GM19043 (cell line): ENCODE data around the gene EMP2.
"Not testable (repeated sequence)": the region's sequence is repeated elsewhere in the genome, so short reads cannot be mapped to it uniquely, and the experiment has no call there.

Source experiments
- ATAC-seq: cut with Tn5 transposase; IDR thresholded peaks from one replicate; pipeline ENCODE4 v1.9.1; 2021; ENCODE audit warnings: low read depth; ENCODE audit not compliant: unreplicated experiment

Gene EMP2

GRCh38 chr16:10578474-10579316 lies 1.7 kb downstream of the EMP2 start:
- ATAC-seq = no peak

GRCh38 chr16:10577305-10578202 lies 2.8 kb downstream of the EMP2 start:
- no peak for ATAC-seq

GRCh38 chr16:10576390-10577304 lies 3.8 kb downstream of the EMP2 start:
- ATAC-seq = no peak

- ATAC-seq = no peak
Observed at GRCh38 chr16:10575506-10576130, 4.8 kb downstream of the EMP2 start.

GRCh38 chr16:10572611-10573010 lies 7.8 kb downstream of the EMP2 start:
- ATAC-seq = no peak

GRCh38 chr16:10571354-10571753 lies 9.0 kb downstream of the EMP2 start:
- no peak for ATAC-seq

GRCh38 chr16:10569621-10570020 lies 10.8 kb downstream of the EMP2 start:
- no peak for ATAC-seq

GRCh38 chr16:10566613-10567012 lies 13.8 kb downstream of the EMP2 start:
- ATAC-seq = no peak

- ATAC-seq = no peak
Observed at GRCh38 chr16:10565167-10565566, 15.2 kb downstream of the EMP2 start.

- no peak for ATAC-seq
Observed at GRCh38 chr16:10564591-10564990, 15.8 kb downstream of the EMP2 start.

GRCh38 chr16:10562361-10562899 lies 18.0 kb downstream of the EMP2 start:
- no peak for ATAC-seq

- ATAC-seq = no peak
Observed at GRCh38 chr16:10561425-10561824, 19.0 kb downstream of the EMP2 start.

- no peak for ATAC-seq
Observed at GRCh38 chr16:10561001-10561400, 19.4 kb downstream of the EMP2 start.

- not testable (repeated sequence) for ATAC-seq
Observed at GRCh38 chr16:10559792-10560191, 20.6 kb downstream of the EMP2 start.

- no peak for ATAC-seq
Observed at GRCh38 chr16:10558746-10559641, 21.4 kb downstream of the EMP2 start.

- no peak for ATAC-seq
Observed at GRCh38 chr16:10558305-10558704, 22.1 kb downstream of the EMP2 start.

- no peak for ATAC-seq
Observed at GRCh38 chr16:10557750-10558149, 22.6 kb downstream of the EMP2 start.

GRCh38 chr16:10556236-10556635 lies 24.2 kb downstream of the EMP2 start:
- no peak for ATAC-seq

GRCh38 chr16:10554569-10554968 lies 25.8 kb downstream of the EMP2 start:
- no peak for ATAC-seq
